Stimulated activated CD8-positive, alpha-beta memory T cell treated with anti-CD3 and anti-CD28 coated beads, Interleukin-4, amount 100 ng/mL, for 48 hours (primary cell): Measurements from ENCODE around the gene CDH13.

Experiments used
- DNase-seq: peaks from one replicate; pipeline ENCODE4 v3.0.0-alpha.2; 2020

CDH13 gene

DNA sequence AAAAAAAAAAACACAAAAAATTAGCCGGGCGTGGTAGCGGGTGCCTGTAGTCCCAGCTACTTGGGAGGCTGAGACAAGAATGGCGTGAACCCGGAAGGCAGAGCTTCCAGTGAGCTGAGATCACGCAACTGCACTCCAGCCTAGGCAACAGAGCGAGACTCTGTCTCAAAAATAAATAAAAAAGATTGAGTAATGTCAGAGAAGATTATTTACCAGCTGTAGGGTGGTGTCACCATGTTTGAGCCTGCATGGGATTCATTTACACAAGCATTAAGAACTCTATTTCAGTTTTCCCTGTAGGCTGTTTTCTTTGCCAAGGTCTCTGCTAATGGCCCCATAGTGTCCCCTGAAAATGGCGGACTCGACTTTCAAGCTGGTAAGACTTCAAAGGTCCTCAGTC lies 575.0 kb downstream of the CDH13 start:
- no peak for DNase-seq

DNA sequence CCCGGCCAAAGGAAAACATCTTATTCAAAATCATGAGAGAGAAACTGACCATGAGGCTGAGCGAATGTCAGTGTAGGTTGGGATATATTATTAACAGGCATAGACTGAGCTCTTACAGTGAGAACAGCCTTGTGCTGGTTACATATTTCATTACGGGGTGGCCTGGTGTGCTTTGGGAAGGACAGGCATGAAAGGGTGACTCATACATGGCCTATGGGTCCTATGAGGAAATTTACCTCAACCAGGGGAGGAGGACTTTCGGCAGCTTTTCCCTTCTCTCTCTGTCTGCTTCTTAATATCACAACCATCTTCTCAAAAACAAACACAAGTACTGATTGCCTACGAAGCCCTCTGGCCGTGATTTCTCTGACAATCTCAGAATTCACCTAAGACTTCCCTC lies 579.1 kb downstream of the CDH13 start:
- no peak for DNase-seq

DNA sequence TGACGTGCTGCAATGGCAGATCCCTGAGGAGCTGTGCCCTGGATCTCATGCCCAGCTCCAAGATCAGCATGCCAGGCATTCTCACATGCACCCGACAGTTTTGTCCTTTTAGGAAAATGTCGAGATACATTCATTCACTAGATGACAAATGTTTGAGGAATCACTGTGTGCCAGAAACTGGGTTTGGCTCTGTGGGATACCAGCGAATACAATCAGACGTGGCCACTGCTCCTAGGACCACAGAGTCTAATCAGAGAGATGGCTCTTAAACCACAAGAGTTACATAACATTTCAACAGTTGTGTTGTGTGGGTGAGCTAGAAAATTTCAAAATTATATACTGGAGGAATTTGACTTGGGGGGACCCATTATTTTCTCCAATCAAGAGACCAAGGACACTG lies 579.7 kb downstream of the CDH13 start:
- no peak for DNase-seq

DNA sequence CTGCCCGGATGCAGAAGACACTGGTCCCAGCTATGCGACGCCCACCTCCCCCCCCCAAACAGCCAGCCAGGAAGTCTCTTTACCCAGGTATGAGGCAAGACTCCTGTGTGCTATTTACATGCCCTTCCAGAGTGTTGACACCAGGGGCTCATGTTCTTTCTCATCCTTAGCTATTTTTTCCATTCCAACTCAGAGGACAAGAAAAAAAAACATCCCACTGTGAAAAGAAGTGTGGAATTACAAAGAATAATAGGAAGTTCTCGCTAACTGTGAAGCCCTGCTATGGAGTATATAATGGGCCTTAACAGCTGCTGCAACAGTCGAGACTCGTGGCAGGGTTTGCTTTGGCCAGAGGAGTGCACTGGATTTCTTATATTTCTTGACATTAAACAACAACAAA lies 584.9 kb downstream of the CDH13 start:
- DNase-seq = no peak

DNA sequence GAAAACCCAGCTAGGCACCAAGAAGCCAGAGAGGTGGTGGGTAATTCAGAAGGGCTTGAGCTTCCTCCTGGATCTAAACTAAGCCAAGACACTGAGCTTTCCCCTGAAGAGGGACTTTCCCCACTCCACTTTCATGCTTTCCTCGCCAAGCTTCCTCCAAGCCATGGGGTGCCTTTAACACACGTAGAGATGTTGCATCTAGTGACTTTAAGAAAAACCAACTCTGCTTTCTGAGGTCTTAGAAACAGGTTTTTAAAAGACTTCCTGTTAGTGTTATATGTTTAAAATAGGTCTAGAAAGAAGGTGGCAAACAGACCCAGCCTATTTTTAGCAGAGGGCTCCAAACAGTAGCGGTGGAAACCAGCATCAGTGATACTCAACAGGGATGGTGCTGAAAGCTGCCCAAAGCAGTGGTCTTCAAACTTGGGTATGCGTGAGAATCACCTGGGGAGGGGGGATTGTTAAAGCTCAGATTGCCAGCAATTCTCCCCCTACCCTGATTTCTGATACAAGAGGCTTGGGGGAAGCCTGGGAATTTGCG lies 585.6 kb downstream of the CDH13 start:
- DNase-seq = no peak

DNA sequence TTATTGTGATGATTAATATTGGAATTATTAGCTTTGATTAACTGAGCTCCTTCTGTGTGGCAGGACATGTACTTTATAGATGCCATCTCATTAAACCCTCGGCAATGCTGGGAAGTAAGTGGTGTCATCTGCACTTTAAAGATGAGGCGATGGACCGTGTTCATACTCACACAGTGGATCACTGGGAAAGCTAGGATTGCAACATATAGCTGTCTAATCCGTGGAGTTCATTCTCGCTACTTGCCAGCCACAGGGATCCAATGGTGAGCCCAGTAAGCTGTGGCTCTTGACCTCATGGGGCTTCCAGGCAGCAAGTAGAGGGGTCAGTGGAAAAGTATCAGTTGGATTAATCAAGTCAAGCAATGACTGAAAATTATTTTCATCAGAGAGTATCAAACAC lies 587.9 kb downstream of the CDH13 start:
- no peak for DNase-seq

DNA sequence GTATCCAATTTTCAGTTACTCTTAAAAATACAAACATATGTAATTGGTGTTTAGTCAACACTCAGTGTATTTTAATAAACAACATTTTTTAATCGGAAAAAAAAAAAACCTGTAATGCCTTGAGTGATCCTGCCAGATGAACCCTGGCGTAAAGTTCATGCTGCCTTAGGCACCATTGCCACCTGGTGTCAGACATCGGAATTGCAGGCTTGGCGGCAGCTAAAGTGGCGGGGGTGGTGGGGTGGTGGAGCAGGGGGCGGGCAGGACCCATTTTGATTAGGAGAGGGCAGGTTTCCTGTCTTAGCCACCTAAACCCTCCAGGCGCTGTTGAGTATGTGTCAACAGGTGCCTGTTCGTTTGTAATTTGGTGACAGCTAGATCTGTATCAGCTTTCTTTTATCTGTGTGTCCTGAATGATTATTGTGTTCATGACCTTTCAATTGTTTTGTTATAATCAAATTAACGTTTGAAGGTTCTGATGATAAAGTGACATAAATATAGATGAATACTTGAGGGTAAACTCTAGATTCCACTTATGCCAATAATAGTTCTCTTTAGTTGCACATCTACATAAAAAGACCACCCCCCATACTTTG lies 588.7 kb downstream of the CDH13 start:
- peak; percentile 84 for DNase-seq

DNA sequence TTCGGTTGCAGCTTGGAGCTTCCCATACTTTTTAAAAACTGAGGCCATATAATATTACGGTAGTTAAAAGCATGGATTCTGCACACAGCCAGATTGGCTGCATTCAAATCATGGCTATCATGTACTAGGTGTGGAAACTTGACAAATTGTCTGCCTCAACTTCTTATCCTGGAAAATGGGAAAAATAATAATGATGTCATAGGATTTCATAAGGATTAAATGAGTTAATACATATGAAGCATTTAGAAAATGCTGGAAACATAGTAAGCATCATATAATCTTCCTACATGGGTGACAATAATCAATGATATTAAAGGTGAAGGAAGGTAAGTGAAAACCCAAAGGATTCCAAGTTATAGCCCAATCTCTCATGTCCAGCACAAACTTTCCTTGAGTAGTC lies 592.5 kb downstream of the CDH13 start:
- DNase-seq = no peak

DNA sequence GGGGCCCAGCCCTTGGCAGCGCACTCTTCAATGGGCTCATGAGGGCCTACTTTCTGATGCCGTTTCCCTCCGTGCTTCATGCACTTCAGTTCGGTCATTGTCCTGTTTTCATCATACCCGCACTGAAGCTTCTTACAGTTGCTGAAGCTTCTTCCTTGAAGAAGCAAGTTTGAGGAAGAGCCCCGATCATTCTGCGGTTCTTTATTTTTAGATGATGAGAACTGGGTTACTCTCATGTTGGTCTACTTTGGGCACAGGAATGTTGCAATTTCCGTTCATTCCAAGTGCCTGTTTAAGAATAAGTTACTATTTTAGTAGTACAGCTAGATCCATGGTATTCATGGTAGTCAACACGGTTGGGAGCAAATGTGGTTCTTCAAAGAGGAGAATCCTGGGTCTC lies 593.3 kb downstream of the CDH13 start:
- DNase-seq = no peak

DNA sequence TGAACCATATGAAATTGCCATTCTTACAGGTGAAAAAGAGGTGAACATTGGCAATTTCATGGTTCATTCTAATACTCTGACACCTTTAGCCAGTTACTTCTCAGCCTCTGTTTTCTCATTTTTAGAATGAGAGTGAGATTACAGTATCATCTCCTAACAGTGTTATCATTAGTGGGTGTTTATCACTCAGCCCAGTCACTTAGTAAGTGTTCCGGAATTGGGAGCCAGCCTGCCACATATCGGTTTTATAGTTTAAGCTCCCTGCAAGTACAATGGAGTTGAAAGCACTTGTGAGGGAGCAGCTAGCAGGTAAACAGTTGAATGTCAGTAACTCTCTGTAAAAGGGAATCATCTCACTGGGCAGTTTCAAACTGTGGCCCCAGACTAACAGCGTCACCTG lies 597.9 kb downstream of the CDH13 start:
- no peak for DNase-seq

DNA sequence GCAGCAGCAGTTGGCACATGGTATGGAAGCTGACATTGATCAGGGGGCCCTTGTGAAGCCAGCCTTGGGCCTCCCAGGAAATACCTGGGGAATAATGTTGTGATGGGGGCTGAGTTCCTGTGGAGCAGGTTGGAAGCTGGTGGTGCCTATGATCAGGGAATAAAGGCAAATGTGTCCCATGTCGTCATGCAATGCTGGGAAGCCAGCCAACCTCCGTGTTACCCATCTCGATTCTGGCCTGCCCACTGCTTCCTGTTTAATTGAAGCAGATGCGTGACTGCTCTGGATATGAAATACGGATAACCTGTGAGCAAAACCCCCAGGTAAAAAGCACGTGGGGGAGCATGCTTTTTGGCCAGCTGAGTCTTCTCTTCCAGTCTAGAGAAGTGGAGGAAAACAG lies 600.6 kb downstream of the CDH13 start:
- no peak for DNase-seq

DNA sequence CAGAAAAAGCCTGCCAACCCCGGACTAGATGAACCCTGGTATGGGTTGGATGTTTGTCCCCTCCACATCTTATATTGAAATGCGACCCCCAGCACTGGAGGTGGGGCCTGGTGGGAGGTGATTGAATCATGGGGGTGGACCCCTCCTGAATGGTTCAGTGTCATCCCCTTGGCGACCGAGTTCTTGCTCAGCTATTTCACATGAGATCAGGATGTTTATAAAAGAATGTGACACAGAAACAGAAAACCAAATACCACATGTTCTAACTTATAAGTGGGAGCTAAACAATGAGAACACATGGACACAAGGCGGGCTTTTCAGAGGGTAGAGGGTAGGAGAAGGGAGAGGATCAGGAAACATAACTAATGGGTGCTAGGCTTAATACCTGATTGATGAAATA lies 605.0 kb downstream of the CDH13 start:
- DNase-seq = no peak

DNA sequence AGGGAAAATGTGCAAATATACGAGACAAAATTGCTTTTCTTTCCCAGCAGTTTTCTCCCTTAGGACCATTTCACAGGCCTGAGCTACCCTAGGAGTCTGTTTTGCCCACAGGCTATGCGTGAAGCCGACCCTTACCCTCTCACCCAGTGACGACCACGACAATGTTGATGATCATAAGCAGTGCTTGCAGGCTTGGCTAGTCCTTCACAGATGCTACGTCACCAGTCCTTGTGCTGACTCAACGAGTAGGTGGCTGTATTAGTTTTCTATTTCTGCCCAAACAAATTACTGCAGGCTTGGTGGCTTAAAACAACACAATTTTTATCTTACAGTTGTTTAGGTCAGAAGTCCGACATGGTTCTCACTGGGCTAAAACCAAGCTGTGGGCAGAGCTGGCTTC lies 606.4 kb downstream of the CDH13 start:
- no peak for DNase-seq

DNA sequence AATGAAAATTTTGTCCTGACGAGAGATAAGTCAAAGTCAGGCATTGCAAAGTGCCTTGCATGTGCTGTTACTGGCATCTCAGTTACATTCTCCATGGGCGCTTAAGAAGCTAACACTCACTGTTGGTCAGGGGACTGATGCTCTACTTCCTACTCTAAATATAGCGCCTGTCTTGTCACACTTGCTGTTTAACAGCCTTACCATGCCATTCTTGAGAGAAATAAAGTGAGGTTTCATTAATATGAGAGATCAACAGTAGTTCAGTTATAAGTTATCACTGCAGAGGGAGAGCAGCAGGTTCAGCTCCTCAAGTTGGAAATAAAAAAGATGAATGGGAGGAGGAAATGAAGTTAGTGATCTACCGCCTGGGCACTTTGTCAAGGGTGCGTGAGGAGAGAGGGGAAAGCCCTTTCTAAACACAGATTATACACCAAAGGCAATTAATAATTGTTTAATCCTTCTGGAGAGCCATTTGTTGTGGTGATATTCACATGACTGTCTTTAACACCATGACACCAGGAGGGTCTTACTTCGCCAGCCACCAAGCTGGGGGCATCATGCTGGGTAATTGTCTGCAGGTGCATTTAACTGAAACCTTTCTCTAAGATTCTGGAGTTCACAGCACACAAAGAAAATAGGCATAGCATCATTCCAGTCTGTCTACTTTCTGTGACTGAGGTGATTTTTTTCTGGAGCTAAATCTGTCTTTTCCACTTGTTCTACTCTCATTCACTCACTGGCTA lies 612.4 kb downstream of the CDH13 start:
- DNase-seq = no peak

DNA sequence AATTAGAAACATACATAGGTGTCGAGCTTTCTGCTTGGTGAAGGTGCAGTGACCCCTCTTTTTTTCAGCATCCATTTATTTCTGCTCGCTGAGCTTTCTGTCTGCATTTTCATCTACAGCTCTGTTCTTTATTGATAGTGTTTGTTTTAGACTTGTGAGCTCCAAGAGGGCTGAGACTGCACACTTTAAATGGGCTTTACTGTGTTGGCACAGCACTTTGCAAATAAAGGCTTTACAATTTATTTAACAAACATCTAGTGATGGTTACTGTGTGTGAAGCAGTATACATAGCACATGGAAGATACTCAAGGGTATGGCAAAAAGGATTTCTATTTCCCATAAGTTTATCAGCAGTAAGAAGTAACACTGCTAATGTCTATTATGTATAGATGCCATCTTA lies 617.3 kb downstream of the CDH13 start:
- no peak for DNase-seq

DNA sequence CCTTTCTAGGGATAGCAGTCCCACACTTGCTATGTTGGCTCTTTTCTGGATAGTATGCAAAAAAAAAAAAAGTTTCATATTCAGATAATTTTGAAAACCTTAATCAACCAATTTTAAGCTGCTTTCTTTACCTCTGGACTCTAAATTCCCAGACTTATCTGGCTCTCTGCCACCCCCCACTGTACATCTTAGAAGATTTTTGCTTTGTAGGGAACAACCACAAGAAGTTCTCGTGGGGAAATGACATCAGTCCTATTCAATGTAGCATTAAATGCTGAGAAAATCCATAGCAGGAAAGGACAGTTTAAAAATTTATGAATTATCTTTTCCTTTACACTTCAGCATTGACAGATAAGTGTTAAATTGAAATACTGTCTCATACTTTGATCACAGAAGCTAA lies 618.3 kb downstream of the CDH13 start:
- no peak for DNase-seq

DNA sequence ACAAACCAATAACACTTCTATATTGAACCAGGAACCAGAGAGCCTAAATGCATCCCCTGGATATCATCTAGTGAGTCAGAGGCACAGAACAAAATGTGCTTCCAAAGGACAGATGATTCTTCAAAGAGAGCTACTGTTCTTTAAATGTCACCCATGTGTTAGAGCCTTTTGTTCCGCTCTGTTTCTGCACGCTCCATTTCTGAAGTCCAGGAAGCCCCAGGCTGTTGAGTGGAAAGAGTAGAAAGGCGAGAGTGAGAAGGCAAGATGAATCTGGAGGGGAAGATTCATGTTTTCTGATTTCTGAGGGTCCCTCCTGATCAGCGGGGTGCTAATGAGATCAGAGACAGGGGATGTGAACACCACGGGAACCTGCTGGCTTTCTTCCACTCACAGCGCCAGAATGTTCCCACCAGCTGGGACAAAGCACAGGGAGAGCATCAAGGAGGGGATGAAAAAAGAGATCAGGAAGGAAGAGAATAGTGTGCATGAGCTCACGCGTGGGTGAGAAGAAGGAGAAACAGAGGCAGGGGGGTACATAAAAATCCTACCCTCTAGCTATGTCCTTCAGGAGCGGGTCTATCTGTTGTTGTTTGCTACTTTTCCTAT lies 621.1 kb downstream of the CDH13 start:
- no peak for DNase-seq

DNA sequence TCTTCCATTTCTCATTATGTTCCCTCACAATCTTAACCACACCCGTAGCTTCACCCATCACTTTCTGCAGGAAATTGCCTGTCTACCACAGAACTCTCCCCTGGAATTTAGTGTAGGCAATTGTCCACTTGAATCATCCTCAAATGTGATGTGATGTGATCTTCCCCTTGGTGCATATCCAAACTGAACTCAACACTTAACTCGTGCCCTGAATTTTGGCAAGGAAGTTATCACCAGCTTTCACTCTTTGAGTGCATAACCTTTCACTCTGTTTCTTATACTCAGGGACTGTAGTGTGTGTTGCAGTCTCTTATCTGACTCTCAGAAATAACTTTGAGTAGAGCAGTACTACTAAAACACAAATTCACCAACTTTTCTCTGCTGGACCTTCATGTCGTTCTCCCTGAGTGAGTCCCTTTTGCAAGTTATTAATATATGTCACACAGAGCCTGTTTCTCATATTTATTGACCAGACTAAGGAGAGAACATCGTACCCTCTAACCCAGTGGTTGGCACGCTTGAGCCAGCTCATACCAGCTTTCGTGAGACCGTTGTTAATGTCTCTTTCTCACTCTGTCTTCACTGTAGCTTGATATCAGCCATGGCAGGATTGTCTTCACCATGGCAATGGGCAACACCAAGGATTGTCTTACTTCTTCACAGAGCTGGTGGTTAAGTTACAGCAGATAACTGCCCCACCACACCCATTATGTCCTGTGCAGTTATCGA lies 622.1 kb downstream of the CDH13 start:
- DNase-seq = no peak

DNA sequence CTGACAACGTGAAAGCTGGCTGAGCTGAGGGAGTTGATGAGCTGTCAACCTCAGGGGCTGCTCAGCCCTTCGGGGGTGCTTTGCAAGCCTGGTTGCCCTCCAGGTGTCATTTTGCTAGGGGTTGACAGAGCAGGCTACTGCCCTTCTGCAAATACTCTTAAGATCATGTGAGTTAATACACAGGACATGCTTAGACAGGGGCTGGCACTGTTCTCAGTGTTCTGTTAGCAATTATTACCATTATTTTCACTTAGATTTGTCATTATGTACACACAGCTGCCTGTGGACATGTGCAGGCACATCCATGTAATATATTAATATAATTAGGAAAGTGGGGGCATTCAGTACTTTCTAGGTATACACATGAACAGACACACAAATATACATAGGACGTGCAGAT lies 626.8 kb downstream of the CDH13 start:
- no peak for DNase-seq

DNA sequence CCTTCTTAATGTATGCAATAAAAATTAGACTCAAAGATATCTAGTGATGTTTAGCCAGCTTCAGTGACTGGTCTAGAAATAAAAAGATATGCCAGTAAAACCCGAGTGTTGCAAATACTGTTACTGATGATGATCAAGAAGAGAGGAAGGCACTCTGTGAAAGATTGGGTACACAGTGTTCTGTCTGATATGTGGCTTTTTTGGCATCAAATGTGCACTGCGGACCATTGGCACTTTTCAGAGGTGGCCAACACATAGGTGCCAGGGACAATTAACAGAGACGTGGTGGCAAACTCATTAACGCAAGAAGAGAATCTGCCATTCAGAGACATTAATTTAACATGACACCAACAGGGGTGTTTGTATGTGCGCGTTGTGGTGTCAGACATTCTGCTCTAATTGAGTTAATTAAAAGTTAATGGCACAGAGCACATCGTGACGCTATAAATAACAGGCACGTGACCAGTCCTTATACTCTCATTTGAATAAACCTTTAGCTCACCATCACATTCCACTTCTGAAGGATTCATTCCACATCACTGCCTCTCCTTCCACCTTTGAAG lies 631.7 kb downstream of the CDH13 start:
- DNase-seq = no peak

DNA sequence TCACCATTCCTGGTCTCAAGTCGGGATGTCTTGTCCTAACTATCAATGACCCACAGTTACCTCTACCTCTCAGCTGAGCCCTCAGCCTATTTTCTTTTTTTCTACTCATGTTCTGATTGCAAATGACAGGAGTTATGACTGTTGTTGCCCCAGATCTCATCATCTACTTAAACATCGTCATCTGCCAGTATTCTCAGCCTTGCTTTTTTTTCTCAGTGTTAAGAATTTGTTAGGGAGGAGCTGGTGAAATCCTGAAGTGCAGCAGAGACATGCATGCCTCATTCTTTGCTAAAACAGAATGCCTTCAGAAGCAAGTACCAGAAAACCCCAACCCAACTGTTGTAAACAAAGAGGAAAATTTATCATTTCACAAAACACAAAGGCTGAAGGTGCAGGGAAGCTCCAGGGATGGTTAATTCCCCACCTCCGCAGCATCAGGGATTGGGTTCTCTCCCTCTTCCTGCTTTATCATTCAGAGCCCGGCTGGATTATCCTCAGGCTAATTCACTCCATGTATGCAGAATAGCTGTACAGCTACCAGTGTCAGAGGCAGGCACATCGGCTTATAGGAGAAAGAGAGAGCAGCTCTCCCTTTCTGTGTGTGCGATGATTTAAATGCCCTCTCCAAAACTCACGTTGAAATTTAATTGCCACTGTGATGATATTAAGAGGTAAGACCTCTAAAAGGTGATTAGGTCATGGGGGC lies 640.2 kb downstream of the CDH13 start:
- DNase-seq = no peak

DNA sequence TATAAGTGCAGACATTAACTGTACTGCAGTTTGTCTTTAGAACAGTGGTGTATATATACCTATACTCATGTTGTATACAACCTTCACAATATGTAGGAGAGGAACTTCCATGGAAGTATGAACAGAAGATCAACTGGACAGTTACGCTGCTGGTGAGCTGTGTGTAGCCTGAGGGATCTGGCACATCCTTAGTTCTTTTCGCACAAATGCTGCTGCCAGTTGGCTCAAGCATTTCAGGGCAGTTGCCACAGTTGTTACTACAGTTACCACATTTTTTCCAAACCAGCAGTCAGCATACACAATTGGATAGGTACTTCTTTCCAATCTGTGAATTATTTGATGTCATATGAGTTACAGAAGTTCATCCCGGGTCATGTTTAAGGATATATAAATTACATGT lies 641.4 kb downstream of the CDH13 start:
- DNase-seq = no peak

DNA sequence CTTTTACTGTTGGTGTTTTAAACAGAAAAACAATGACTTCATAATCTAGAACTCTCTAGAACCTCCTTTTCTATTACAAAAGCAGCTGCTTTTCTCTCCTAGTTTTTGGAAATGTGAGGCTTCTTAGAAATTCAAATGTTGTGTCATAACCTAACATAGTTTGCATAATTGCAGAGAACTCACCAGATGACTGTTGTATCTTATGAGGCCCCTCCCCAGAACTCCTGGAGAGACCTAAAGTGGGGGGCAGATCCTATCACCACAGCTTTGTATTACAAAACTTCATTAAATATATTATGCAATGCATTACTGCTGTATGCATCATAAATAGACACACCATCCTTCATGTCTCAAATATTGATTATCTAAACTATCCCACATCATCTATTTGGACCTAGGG lies 642.3 kb downstream of the CDH13 start:
- no peak for DNase-seq
